Epithelial cell of esophagus (primary cell): ENCODE results near the gene DGCR8.

Experiments
- DNase-seq: peaks from one replicate; pipeline ENCODE4 v3.0.0; 2010; ENCODE audit warnings: low read depth
- H3K4me3 ChIP-seq: 2 replicates; pipeline ENCODE4 v1.5.1; 2011; ENCODE audit warnings: mild to moderate bottlenecking, low read length, control low read depth
- TF ChIP-seq, protein P1 (sequence below): IDR thresholded peaks from 2 replicates; pipeline ENCODE4 v1.5.1; 2011; ENCODE audit warnings: low read depth, mild to moderate bottlenecking, low read length, control low read depth, inconsistent platforms; ENCODE audit not compliant: insufficient read depth; ENCODE audit errors: missing control alignments

The DGCR8 gene

GRCh38 chr22:20138417-20138738 is 58.3 kb downstream of the DGCR8 start:
- TF ChIP-seq, protein P1, sequence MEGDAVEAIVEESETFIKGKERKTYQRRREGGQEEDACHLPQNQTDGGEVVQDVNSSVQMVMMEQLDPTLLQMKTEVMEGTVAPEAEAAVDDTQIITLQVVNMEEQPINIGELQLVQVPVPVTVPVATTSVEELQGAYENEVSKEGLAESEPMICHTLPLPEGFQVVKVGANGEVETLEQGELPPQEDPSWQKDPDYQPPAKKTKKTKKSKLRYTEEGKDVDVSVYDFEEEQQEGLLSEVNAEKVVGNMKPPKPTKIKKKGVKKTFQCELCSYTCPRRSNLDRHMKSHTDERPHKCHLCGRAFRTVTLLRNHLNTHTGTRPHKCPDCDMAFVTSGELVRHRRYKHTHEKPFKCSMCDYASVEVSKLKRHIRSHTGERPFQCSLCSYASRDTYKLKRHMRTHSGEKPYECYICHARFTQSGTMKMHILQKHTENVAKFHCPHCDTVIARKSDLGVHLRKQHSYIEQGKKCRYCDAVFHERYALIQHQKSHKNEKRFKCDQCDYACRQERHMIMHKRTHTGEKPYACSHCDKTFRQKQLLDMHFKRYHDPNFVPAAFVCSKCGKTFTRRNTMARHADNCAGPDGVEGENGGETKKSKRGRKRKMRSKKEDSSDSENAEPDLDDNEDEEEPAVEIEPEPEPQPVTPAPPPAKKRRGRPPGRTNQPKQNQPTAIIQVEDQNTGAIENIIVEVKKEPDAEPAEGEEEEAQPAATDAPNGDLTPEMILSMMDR = no peak
- no peak overlapping the region for H3K4me3 ChIP-seq
- DNase-seq = no peak

DNA sequence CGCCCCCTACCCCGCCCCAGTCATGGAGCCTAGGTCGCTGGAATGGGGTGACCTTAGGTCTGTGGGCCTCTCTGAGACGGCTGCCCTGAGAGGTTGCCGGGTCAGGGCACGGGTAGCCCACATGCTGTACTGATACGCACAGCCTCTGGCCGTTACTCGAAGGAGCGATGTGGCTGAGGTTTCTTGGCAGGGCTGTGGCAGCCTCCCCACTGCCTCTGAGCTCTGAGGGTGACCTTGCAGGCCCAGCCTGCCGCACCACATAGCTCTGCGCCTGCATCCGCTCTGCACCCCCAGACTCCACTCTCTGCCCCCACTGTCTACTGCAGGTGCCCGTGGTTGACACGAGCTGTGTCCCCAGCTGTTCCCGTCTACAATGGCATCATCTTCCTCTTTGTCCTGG is 58.8 kb downstream of the DGCR8 start:
- TF ChIP-seq, protein P1 = no peak
- no peak for DNase-seq
- no peak overlapping the region for H3K4me3 ChIP-seq

- DNase-seq = no peak
- no peak overlapping the region for H3K4me3 ChIP-seq
- TF ChIP-seq, protein P1 = no peak
Measured at GRCh38 chr22:20139391-20140106, 59.5 kb downstream of the DGCR8 start.

GRCh38 chr22:20140107-20140445 is 60.0 kb downstream of the DGCR8 start:
- no peak overlapping the region for H3K4me3 ChIP-seq
- TF ChIP-seq, protein P1 = no peak
- DNase-seq = no peak

GRCh38 chr22:20140521-20140964 is 60.5 kb downstream of the DGCR8 start:
- no peak for DNase-seq
- TF ChIP-seq, protein P1 = no peak
- no peak overlapping the region for H3K4me3 ChIP-seq

GRCh38 chr22:20141186-20142077 is 61.4 kb downstream of the DGCR8 start:
- no peak overlapping the region for H3K4me3 ChIP-seq
- DNase-seq = no peak
- TF ChIP-seq, protein P1 = no peak
